Kidney (tissue), 14 donors: ENCODE data around the gene SORCS2. TPM values are rescaled to one million over a fixed set of nuclear protein-coding genes. Genes with fewer than 3 reads are reported as not detected.

ENCODE experiments used
- DNase-seq, 5 donors: peaks; one replicate each; pipeline ENCODE4 v3.0.0-alpha.2; 2013 to 2020
- FAIRE-seq: peaks from 2 replicates; lab custom pipeline; 2012; peaks lifted over from hg19 to GRCh38; lab: Jason Lieb, UNC
- H3K27ac ChIP-seq, 2 donors: one replicate each; pipeline ENCODE4 v1.7.0; 2013; ENCODE audit warnings: low read depth in 2 of 2, low read length in 2 of 2, inconsistent platforms in 1 of 2
- H3K27me3 ChIP-seq: one replicate; pipeline ENCODE4 v1.7.1; 2013; ENCODE audit warnings: low read length, inconsistent platforms; ENCODE audit not compliant: control insufficient read depth, insufficient read depth
- H3K36me3 ChIP-seq, 3 donors: one replicate each; pipeline versions ENCODE4 v1.7.0 to v1.7.1; 2013; ENCODE audit warnings: low read length in 3 of 3, control low read depth in 1 of 3, inconsistent platforms in 1 of 3; ENCODE audit not compliant: insufficient read depth in 3 of 3, control insufficient read depth in 2 of 3
- H3K4me1 ChIP-seq, 3 donors: one replicate each; pipeline versions ENCODE4 v1.7.0 to v1.7.1; 2013; ENCODE audit warnings: low read length in 3 of 3, inconsistent platforms in 1 of 3, low read depth in 1 of 3; ENCODE audit not compliant: control insufficient read depth in 2 of 3, insufficient read depth in 2 of 3
- H3K4me3 ChIP-seq, 3 donors: one replicate each; pipeline versions ENCODE4 v1.7.0 to v1.8.1; 2013; ENCODE audit warnings: low read length in 3 of 3, control low read depth in 1 of 3, inconsistent platforms in 1 of 3
- H3K9ac ChIP-seq, 3 donors: one replicate each; pipeline versions ENCODE4 v1.7.0 to v1.7.1; 2013; ENCODE audit warnings: low read length in 3 of 3, control low read depth in 1 of 3, inconsistent platforms in 1 of 3
- H3K9me3 ChIP-seq, 3 donors: one replicate each; pipeline versions ENCODE4 v1.7.0 to v1.7.1; 2013; ENCODE audit warnings: low read length in 3 of 3, control low read depth in 1 of 3, inconsistent platforms in 1 of 3; ENCODE audit not compliant: control insufficient read depth in 2 of 3, insufficient read depth in 1 of 3
- CTCF ChIP-seq: IDR thresholded peaks from 3 replicates; pipeline ENCODE4 v1.5.1; 2012; ENCODE audit warnings: mild to moderate bottlenecking, moderate library complexity, borderline replicate concordance; ENCODE audit not compliant: insufficient read depth; ENCODE audit errors: extremely low read depth
- intact Hi-C: fragments of 100-400 bp; cut with DNase I; formaldehyde crosslinking; loops from one replicate; pipeline ENCODE4 v1.11.1; 2022
- polyA plus RNA-seq: library from polyadenylated mRNA; stranded (reverse); fragments of 350-450 nt; fragmentation: Illumina TruSeq; extraction: RNeasy Lipid Tissue Mini Kit (QIAGEN cat#74804); gene quantifications from one replicate; pipeline ENCODE4 v1.2.3, GENCODE V29; 2014; ENCODE audit warnings: low read depth, low replicate concordance; ENCODE audit not compliant: insufficient read depth
- total RNA-seq: library from RNA; stranded (reverse); fragmentation: NEBNext Ultra II Directional; extraction: Animal tissue kit (Norgen Biotek cat#: 25700); gene quantifications from one replicate; pipeline ENCODE4 v1.2.1, GENCODE V29; 2021
- donor health status: control.
- donor health status: control.
- donor health status: control.
- donor health status: control.
- donor health status: control.
- donor health status: DM: yes; HTN: yes; CAD: no.
- donor health status: Normal renal cell carcinoma (clear cell type).

SORCS2 gene
- total and polyA plus RNA-seq, 2 donors from 2014 or later: 6.1 to 9.1 TPM

DNA sequence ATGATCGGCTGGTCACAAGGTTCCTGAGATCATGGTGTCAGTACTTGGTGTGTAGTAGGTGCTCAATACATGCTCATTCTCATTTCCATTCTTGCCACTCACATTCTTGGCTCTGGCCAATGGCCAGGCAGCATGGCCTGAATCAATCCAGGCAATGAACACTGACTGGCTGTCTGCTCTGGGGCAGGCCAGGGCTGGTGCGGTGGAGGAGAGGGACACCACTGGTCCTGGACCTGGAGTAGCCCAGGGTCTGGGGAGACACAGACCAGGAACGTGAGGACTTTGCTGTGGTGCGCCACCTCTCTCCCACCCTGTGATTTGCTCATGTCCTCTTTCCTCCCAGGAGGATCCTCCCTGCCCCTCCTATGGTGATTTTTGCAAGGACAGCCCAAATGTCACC is 122.9 kb downstream of the SORCS2 start:
- Histone ChIP-seq H3K4me1 (no peaks in the 10 kb centered on the region), H3K9ac (no peak overlapping the region), H3K36me3 (no peaks in the 10 kb centered on the region), H3K27ac (no peak overlapping the region), H3K9me3 (peaks cover 0 to 5% (median 0%) of the 10 kb centered on the region in 3 donors), H3K4me3 (no peak overlapping the region), H3K27me3 (no peaks in the 10 kb centered on the region)
- TF ChIP-seq CTCF: no peak
- DNase-seq: peak in 1 of 5 donors; percentile 25
- FAIRE-seq: no peak
- intact Hi-C loops: no loop called here

- DNase-seq: no peak
- TF ChIP-seq CTCF: no peak
- no peak overlapping the region for H3K4me3 ChIP-seq
- no peaks in the 10 kb centered on the region for H3K27me3 ChIP-seq
- FAIRE-seq: no peak
- no peak overlapping the region for H3K27ac ChIP-seq
- intact Hi-C loops: no loop called here
- H3K4me1 ChIP-seq: no peaks in the 10 kb centered on the region
- no peaks in the 10 kb centered on the region for H3K36me3 ChIP-seq
- peaks cover 0 to 5% (median 0%) of the 10 kb centered on the region in 3 donors for H3K9me3 ChIP-seq
- no peak overlapping the region for H3K9ac ChIP-seq
These were observed 123.6 kb downstream of the SORCS2 start for GRCh38 chr4:7315935-7316334.

- no peak for TF ChIP-seq CTCF
- Histone ChIP-seq H3K36me3 (no peaks in the 10 kb centered on the region), H3K9ac (no peak overlapping the region), H3K4me1 (no peaks in the 10 kb centered on the region), H3K9me3 (peaks cover 0 to 5% (median 0%) of the 10 kb centered on the region in 3 donors), H3K4me3 (no peak overlapping the region), H3K27ac (no peak overlapping the region), H3K27me3 (no peaks in the 10 kb centered on the region)
- DNase-seq: no peak
- no peak for FAIRE-seq
- intact Hi-C loops: no loop called here
These were observed 126.7 kb downstream of the SORCS2 start for GRCh38 chr4:7319024-7319423.

GRCh38 chr4:7320206-7320797 is 128.0 kb downstream of the SORCS2 start:
- intact Hi-C loops: no loop called here
- TF ChIP-seq CTCF: no peak
- H3K4me3 ChIP-seq: no peak overlapping the region
- no peaks in the 10 kb centered on the region for H3K4me1 ChIP-seq
- DNase-seq (peak in 1 of 5 donors; percentile 5), FAIRE-seq (no peak)
- peaks cover 0 to 5% (median 0%) of the 10 kb centered on the region in 3 donors for H3K9me3 ChIP-seq
- no peaks in the 10 kb centered on the region for H3K36me3 ChIP-seq
- no peak overlapping the region for H3K9ac ChIP-seq
- H3K27me3 ChIP-seq: no peaks in the 10 kb centered on the region
- no peak overlapping the region for H3K27ac ChIP-seq
